ENCODE data around the gene BTNL3.
"Not testable (repeated sequence)": the region's sequence is repeated elsewhere in the genome, so short reads cannot be mapped to it uniquely, and the experiment has no call there.

The BTNL3 gene, protein sequence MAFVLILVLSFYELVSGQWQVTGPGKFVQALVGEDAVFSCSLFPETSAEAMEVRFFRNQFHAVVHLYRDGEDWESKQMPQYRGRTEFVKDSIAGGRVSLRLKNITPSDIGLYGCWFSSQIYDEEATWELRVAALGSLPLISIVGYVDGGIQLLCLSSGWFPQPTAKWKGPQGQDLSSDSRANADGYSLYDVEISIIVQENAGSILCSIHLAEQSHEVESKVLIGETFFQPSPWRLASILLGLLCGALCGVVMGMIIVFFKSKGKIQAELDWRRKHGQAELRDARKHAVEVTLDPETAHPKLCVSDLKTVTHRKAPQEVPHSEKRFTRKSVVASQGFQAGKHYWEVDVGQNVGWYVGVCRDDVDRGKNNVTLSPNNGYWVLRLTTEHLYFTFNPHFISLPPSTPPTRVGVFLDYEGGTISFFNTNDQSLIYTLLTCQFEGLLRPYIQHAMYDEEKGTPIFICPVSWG

GRCh38 chr5:180988592-180988991 is at the start of gene BTNL3:
BTNL3 (plus strand) TSS chr5:180988846; CDS start chr5:180989029, 183 bp downstream.
- DNase-seq, result no peak

DNA sequence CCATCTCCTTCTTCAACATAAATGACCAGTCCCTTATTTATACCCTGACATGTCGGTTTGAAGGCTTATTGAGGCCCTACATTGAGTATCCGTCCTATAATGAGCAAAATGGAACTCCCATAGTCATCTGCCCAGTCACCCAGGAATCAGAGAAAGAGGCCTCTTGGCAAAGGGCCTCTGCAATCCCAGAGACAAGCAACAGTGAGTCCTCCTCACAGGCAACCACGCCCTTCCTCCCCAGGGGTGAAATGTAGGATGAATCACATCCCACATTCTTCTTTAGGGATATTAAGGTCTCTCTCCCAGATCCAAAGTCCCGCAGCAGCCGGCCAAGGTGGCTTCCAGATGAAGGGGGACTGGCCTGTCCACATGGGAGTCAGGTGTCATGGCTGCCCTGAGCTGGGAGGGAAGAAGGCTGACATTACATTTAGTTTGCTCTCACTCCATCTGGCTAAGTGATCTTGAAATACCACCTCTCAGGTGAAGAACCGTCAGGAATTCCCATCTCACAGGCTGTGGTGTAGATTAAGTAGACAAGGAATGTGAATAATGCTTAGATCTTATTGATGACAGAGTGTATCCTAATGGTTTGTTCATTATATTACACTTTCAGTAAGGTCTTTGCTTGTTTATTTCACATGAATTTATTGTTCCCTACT is 38.2 kb upstream of the BTNL3 start:
- DNase-seq, result no peak

- DNase-seq, result no peak
These were observed 29.0 kb upstream of the BTNL3 start for GRCh38 chr5:180959661-180960060.

DNA sequence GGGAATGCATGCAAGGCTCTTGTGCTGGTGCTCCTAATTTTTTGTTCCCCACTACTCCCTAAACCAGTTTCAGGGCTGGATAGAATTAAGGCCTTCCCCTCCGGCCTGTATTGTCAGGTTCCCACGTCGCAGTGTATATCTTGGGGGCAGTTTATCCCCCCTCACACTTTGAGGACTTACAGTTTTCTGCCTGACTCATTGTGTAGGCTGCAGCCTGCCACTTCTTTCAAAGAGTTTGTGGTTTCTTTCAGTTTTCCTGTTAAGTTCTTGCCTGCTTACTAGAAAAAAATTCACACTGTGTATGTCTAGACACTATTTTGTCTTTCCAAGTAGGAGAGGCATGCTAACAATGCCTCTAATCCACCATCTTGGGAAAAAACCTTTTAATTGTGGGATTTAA is 28.4 kb upstream of the BTNL3 start:
- DNase-seq, result no peak

- DNase-seq, result no peak
These were observed 19.2 kb upstream of the BTNL3 start for GRCh38 chr5:180969406-180969805.

GRCh38 chr5:180970336-180970735 is 18.3 kb upstream of the BTNL3 start:
- no peak for DNase-seq

- no peak for DNase-seq
These were observed 17.8 kb upstream of the BTNL3 start for GRCh38 chr5:180970875-180971274.

DNA sequence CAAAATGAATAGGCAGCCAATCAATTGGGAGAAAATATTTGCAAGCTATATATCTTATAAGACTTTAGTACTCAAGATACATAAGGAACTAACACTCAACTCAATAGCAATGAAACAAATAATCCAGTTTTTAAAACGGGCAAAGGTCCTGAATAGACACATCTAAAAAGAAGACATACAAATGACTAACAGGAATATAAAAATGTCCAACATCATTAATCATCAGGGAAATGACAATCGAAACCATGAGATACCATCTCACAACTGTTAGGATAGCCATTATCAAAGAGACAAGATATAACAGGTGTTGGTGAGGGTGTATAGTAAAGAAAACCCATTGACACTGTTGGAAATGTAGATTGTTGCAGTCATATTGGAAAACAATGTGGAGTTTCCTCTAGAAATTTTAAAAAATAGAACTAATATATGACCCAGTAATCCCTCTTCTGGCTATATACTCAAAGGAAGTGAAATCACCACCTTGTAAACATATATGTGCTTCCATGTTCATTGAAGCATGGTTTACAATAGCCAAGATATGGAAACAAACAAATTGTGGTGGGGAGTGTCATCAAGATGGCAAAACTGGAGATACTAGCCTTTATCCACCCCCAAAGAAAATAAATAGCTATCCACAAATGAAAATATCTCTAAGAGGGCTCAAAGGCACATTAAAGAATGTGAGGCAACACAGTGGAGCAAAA is 13.9 kb upstream of the BTNL3 start:
- no peak for DNase-seq

DNA sequence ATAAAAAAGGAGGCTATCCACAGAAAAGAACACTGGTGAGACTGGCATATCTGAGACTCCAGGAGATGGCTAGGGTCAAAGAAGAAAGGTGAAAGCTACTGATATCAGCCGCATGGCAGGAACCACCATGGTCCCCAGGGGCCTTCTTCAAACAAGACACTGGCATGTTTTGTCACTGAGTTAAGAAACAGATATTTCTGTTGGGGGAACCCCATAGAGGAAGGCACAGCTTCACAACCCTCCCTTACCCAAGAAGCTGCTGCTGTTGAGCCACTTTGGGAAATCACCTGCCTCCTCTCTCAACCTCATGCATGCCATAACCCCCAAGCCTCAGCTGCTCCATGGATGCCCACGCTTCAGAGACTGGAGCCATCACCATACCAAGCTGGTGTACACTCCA is 13.3 kb upstream of the BTNL3 start:
- DNase-seq, result no peak

- no peak for DNase-seq
These were observed 12.1 kb upstream of the BTNL3 start for GRCh38 chr5:180976518-180976917.

DNA sequence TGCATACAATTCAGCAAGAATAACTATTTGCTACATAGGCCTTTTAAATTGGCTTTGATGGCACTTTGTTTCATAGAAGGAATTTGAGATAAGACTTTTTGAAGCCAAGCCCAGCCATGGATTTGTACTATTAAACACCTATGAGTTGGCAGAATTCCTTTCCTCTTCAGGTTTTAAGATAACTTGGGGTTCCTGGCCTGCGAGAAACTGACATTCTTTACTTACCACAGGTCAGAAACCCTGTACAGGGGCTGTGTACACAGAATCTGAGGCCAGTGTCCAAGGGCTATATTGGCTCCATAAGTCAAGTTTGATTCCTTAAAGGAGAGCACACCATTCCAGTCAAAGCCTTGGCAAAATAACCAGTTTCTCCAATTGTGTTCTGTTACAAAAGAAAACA is 10.8 kb upstream of the BTNL3 start:
- DNase-seq, result no peak

DNA sequence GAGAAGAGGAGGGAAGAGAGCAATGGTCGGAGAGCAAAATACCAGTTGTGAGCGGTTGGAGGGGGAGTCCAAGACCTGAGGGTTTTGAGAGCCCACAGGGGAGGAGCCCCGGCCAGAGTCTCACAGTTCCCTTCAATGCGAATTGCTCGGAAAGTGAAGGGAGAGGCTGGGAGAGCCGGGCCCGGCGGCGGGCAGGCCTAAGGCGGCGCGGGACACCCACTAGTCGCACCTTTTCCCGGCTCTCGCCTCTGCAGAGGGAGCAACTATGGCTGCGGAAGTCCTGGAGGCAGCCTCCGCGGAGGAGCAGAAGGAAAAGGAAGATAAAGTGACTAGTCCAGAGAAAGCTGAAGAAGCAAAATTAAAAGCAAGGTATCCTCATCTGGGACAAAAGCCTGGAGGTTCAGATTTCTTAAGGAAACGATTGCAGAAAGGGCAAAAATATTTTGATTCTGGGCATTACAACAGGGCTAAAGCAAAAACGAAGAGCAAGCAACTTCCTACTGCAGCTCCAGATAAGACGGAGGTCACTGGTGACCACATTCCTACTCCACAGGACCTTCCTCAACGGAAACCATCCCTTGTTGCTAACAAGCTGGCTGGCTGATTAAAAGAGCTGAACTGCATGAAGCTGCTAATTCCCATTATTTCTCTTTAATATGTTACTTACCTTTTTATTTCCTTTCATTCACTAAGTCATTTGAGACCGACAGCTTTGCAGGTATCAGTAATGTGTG is 6.5 kb upstream of the BTNL3 start:
- no peak for DNase-seq

DNA sequence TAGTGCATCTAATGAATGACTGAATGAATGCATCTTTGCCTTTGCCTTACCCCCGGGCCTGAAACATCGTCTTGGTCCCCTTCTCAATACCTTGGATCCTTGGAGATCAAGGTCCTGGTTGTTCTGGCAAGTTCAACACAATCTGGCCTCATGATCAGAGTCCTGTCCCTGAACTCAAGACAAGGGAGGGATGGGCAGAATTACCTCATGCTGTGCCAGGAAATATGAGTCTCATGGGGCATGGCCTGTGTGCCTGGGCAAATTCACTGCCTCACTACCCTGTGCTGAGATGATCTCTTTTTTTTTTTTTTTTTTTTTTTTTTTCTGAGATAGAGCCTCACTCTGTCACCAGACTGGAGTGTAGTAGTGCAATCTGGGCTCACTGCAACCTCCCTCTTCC is 630 bp upstream of the BTNL3 start:
- DNase-seq, result no peak

DNA sequence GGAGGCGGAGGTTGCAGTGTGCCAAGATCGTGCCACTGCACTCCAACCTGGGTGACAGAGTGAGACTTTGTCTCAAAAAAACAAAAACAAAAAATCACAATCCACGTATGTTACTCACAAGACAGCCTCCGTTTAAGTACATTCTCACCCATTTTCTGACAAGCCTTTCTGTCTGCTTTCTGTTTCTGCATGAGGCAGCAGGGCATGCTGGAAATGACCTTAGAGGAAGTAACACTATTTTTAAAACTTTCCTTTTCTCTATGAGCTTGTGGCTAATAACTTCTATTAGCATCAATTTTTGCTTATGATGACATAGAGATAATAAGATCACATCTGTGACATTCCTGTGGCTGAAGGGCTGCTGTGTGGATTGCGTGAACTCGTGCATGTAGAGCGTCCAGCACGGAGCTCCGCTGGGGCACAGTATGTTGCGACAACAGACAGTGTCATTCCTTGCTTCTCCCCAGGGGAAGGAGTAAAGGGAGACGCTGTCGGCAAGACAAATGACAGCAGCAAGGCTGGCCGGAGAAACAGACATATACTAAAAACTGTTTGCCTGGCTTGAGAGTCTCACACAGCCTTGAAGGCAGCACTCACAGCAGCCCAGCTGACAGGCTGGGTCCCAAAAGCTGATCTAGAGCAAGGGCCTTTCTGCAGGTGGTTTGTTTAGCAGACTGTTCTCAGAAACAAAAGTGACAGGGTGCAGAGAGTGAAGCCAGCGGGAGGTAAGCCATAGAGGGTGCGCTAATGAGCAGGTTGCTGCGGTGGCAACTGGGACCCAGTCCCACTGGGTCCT is 1.6 kb downstream of the BTNL3 start:
- DNase-seq, result no peak

DNA sequence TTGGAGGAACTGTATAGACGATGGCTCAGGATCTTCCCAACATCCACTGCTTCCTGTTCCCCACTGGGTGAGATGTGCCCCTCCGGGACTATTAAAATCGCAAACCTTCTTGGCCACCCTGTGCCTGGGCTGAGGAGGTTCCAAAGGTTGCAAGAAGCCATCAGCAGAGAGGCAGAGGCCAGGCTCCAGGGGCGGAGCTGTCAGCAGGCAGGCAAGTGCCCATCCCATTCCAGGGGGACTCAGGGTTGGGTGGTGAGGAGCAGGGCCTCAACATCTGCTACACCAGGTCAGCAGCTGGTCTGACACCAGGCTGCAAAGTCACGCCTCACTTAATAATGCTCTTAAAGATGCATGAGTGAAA is 2.2 kb downstream of the BTNL3 start:
- DNase-seq, result no peak

GRCh38 chr5:181001947-181002346 is 13.3 kb downstream of the BTNL3 start:
- DNase-seq, result no peak

- no peak for DNase-seq
These were observed 17.1 kb downstream of the BTNL3 start for GRCh38 chr5:181005791-181006190.

DNA sequence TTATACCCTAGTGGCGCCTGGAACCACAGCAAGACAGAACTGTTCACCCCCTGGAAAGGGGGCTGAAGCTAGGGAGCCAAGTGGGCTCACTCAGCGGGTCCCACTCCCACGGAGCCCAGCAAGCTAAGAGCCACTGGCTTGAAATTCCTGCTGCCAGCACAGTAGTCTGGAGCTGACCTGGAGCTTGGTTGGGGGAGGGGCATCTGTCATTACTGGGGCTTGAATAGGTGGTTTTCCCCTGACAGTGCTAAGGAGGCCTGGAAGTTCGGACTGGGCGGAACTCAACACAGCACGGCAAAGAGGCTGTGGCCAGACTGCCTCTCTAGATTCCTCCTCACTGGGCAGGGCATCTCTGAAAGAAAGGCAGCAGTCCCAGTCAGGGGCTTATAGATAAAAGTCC is 19.5 kb downstream of the BTNL3 start:
- DNase-seq, result no peak

GRCh38 chr5:181010018-181010417 is 21.4 kb downstream of the BTNL3 start:
- DNase-seq, result not testable (repeated sequence)

GRCh38 chr5:181014654-181015053 is 26.0 kb downstream of the BTNL3 start:
- not testable (repeated sequence) for DNase-seq

DNA sequence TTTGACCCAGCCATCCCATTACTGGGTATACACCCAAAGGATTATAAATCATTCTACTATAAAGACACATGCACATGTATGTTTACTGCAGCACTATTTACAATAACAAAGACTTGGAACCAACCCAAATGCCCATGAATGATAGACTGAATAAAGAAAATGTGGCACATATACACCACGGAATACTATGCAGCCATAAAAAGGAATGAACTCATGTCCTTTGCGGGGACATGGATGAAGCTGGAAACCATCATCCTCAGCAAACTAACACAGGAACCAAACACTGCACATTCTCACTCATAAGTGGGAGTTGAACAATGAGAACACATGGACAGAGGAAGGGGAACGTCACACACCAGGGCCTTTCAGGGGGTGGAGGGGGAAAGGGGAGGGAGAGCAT is 28.8 kb downstream of the BTNL3 start:
- not testable (repeated sequence) for DNase-seq

GRCh38 chr5:181020688-181021087 is 32.0 kb downstream of the BTNL3 start:
- DNase-seq, result no peak

Measured in stimulated activated CD4-positive, alpha-beta T cell treated with anti-CD3 and anti-CD28 coated beads, Interleukin-4, amount 100 ng/mL, for 24 hours (primary cell).